Epithelial cell of proximal tubule (primary cell): Measurements from ENCODE around the gene HEMK1. TPM values are rescaled to one million over a fixed set of nuclear protein-coding genes. Genes with fewer than 3 reads are reported as not detected.
A peak's percentile ranks its signal among the peaks of the same experiment; 100 is the strongest.

Source experiments
- DNase-seq: peaks from one replicate; pipeline ENCODE4 v3.0.0-alpha.2; 2011; ENCODE audit warnings: low read depth
- H3K4me3 ChIP-seq: 2 replicates; pipeline ENCODE4 v1.5.1; 2011; ENCODE audit warnings: low read depth, mild to moderate bottlenecking, low read length
- total RNA-seq: library from RNA; depleted of rRNA; stranded (reverse); fragments of >200 nt; gene quantifications from 2 replicates; pipeline ENCODE4 v1.2.3, GENCODE V29; 2015
- TF ChIP-seq, protein P1 (sequence below): conservative IDR thresholded peaks from 2 replicates; pipeline ENCODE4 v1.5.1; 2012; ENCODE audit warnings: low read depth, mild to moderate bottlenecking, low read length

The HEMK1 gene
- total RNA-seq, 1 donor from 2014 or later, result 13.7 TPM

DNA sequence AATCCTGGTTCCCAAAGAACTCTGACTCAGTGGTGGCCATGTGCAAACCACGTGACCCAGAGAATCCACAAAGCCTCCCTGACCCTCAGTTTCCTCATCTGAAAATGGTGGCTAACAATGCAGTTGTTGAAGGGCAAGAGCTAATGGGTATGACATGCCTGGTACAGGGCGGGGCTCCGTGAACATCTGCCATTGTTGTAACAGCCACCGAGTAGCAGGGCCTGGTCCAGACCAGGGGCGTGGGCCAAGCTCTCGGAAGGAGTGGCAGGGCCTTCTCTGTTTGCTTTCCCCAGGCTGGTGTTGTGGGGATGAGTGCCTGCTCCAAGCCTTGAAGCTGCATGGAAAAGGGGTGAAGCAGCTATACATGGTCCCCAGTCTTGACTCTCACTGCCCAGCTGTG is 61.1 kb downstream of the HEMK1 start:
- TF ChIP-seq, protein P1, sequence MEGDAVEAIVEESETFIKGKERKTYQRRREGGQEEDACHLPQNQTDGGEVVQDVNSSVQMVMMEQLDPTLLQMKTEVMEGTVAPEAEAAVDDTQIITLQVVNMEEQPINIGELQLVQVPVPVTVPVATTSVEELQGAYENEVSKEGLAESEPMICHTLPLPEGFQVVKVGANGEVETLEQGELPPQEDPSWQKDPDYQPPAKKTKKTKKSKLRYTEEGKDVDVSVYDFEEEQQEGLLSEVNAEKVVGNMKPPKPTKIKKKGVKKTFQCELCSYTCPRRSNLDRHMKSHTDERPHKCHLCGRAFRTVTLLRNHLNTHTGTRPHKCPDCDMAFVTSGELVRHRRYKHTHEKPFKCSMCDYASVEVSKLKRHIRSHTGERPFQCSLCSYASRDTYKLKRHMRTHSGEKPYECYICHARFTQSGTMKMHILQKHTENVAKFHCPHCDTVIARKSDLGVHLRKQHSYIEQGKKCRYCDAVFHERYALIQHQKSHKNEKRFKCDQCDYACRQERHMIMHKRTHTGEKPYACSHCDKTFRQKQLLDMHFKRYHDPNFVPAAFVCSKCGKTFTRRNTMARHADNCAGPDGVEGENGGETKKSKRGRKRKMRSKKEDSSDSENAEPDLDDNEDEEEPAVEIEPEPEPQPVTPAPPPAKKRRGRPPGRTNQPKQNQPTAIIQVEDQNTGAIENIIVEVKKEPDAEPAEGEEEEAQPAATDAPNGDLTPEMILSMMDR, result no peak
- no peak for DNase-seq
- H3K4me3 ChIP-seq, result no peak overlapping the region

DNA sequence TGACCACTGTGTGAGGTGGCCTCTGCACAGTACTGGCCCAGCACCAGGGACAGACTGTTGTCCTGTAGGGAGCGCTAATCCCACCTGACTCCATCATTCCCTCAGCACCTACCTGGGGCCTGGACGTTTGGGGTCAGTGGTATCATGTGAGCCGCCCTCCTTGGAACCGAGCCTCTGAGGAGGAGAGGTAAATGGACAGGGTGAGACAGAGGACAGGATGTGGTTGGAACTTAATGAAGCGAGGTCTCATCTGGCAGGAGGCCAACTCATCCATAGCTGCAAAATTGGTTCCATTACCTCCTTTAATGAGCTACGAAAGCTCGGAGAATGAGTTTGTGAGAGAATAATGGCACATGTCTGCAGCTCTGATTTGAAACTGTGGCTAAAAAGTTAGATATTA is 61.6 kb downstream of the HEMK1 start:
- DNase-seq, result no peak
- TF ChIP-seq, protein P1, result peak; percentile 23
- no peak overlapping the region for H3K4me3 ChIP-seq

DNA sequence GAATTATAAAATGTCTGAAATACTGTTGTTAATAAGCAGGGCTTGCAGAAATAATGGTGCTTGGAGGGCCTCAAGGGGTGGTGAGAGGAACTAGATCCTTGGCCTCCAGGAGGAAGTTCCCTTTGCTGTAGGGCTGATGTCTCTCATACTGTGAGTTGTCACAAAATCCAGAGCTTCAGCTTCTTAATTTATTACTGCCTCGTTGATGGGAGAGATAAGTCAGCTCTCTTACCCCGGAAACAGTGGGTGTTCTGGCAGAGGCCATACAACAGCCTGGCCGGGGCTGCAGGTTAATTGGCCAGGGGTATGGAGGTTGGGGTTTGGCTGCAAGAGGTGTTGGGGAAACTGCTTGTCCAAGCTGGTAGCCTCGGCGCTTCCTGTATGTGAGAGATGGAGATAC is 63.1 kb downstream of the HEMK1 start:
- no peak for DNase-seq
- no peak overlapping the region for H3K4me3 ChIP-seq
- TF ChIP-seq, protein P1, result no peak

DNA sequence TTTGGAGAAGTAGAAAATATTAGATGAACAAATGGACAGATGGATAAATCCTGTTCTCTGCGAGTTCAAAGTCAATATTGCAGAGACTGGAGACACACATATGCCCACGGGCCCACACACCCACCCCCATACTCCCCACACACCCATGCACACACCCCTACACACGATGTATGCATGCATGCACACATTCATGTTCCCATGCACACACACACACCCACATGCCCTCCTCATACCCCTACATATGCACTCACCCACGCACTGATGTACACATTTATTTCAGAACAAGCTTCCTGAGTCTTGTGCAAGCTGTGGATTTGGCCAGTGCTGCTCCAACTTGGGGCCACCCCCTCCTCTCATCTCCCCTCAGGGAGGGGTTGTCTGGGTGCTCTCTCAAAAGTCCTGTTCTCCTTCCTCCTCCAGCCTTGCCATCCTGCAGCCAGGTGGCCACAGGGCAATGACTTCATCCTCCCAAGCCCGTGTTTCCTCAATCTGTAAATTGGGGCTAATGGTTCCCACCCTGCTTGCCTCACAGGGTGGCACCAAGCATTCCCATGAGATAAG is 64.0 kb downstream of the HEMK1 start:
- TF ChIP-seq, protein P1, result no peak
- H3K4me3 ChIP-seq, result no peak overlapping the region
- DNase-seq, result no peak

DNA sequence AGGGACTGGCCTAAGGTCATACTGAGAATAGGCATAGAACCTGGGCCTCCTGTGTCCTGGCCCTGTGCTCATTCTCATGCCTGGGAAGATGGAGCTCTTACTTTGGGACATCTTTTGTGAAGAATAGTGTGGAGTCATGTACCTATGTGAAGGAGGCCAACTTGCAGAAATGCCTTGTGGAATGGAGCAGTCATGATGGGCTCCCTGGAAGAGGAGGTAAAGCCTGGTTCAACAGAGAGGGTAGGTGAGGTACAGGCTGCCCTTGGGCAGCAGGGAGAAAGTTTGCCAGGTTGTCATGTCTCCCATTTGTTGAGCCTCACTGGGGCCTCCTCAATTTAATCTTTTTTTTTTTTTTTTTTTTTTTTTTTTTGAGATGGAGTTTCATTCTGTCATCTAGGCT is 65.7 kb downstream of the HEMK1 start:
- H3K4me3 ChIP-seq, result no peak overlapping the region
- no peak for DNase-seq
- TF ChIP-seq, protein P1, result no peak

DNA sequence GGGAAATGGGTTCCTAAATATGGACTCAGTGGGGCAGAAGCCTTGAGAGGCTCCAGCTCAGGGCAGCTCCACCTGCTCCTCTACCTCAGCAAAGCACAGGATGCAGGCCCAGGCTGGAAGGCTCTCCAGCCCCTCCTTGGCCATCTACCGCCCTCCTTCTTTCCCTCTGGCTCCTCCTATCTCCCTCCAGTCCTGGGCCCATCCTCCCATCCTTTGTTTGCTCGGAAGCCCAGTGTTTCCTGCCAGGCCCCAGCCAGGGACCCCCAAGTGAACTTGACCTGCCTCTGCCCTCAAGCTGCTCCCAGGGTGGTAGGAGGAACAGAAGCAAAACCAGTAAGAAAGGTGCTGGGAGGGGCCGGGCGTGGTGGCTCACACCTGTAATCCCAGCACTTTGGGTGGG is 67.7 kb downstream of the HEMK1 start:
- no peak for DNase-seq
- TF ChIP-seq, protein P1, result no peak

DNA sequence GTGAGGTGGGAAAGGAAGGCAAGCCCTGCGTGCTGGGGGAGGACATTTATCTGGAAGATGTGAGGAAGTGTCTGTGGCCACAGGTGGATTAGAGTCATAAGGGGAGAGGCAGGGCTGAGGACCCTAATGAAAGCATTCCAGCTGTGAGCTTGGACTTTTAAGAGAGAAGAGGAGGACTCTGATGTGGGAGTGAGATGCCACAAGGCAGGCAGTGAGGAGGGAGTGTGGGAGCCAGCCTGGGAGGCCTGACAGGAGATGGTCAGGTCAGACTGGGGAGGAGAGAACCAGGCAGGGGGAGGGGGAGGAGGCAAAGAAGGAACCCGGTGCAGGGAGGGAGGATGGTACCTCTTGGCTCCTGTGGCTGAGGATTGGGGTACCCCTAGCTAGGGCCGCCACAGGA is 68.6 kb downstream of the HEMK1 start:
- TF ChIP-seq, protein P1, result no peak
- no peak overlapping the region for H3K4me3 ChIP-seq
- no peak for DNase-seq

More for the DNA sequence above, 67.7 kb downstream of the HEMK1 start:
- no peak overlapping the region for H3K4me3 ChIP-seq
